ENCODE results near the gene PRPF6.

PRPF6 gene

GRCh38 chr20:63955281-63955826 lies 25.6 kb upstream of the PRPF6 start:
- Histone ChIP-seq H3K23ac (ENCODE audit: low read length) (no peak overlapping the region), H3K27ac (ENCODE audit: low read depth, low read length) (no peak overlapping the region), H4K5ac (ENCODE audit: low read length) (no peak overlapping the region), H2BK5ac (ENCODE audit: low read length) (no peak overlapping the region), H3K9ac (ENCODE audit: low read length) (peak overlapping the region; percentile 98), H3K27me3 (ENCODE audit: insufficient read depth, low read length, poor library complexity) (no peaks in the 10 kb centered on the region), H2BK120ac (ENCODE audit: low read depth, low read length) (no peak overlapping the region), H2BK15ac (replicated peaks; ENCODE audit: low read depth) (no peak overlapping the region), H3K4me2 (ENCODE audit: low read length) (peak overlapping the region; percentile 83), H3K56ac (ENCODE audit: low read length) (peak overlapping the region; percentile 100), H4K8ac (ENCODE audit: low read depth, low read length) (no peak overlapping the region), H3K4me1 (ENCODE audit: control insufficient read depth, low read depth, low read length) (no peaks in the 10 kb centered on the region), H2AK5ac (ENCODE audit: low read length) (no peak overlapping the region), H3K36me3 (ENCODE audit: control insufficient read depth, insufficient read depth, low read length) (no peaks in the 10 kb centered on the region), H3K79me2 (ENCODE audit: control insufficient read depth, insufficient read depth, low read length) (peaks cover 46% of the 10 kb centered on the region), H3K4ac (ENCODE audit: low read depth, low read length) (peak overlapping the region; percentile 21), H3K4me3 (ENCODE audit: low read length) (peak overlapping the region; percentile 97), H3K79me1 (ENCODE audit: low read length) (peaks cover 20% of the 10 kb centered on the region), H3K18ac (ENCODE audit: low read length) (peak overlapping the region; percentile 32)
- DNase-seq, result peak; percentile 40
- WGBS (ENCODE audit: extremely low coverage, insufficient coverage, low lambda C conversion rate), result no CpG with 5 or more reads among the region's 31 CpGs

- peak; percentile 95 for DNase-seq
- Histone ChIP-seq H2AK5ac (ENCODE audit: low read length) (no peak within 1 kb of the TSS), H3K27me3 (ENCODE audit: insufficient read depth, low read length, poor library complexity) (no peaks in the 10 kb centered on the region), H2BK120ac (ENCODE audit: low read depth, low read length) (no peak within 1 kb of the TSS), H3K79me1 (ENCODE audit: low read length) (peaks cover 16% of the 10 kb centered on the region), H3K18ac (ENCODE audit: low read length) (peak within 1 kb of the TSS; percentile 75), H3K23ac (ENCODE audit: low read length) (peak within 1 kb of the TSS; percentile 90), H3K9ac (ENCODE audit: low read length) (peak within 1 kb of the TSS; percentile 98), H4K8ac (ENCODE audit: low read depth, low read length) (no peak within 1 kb of the TSS), H3K56ac (ENCODE audit: low read length) (peak within 1 kb of the TSS; percentile 100), H2BK5ac (ENCODE audit: low read length) (peak within 1 kb of the TSS; percentile 69), H3K4ac (ENCODE audit: low read depth, low read length) (peak within 1 kb of the TSS; percentile 21), H3K79me2 (ENCODE audit: control insufficient read depth, insufficient read depth, low read length) (peaks cover 39% of the 10 kb centered on the region), H3K36me3 (ENCODE audit: control insufficient read depth, insufficient read depth, low read length) (no peaks in the 10 kb centered on the region), H3K27ac (ENCODE audit: low read depth, low read length) (peak within 1 kb of the TSS; percentile 43), H3K4me2 (ENCODE audit: low read length) (peak within 1 kb of the TSS; percentile 83), H4K5ac (ENCODE audit: low read length) (no peak within 1 kb of the TSS), H3K4me3 (ENCODE audit: low read length) (peak within 1 kb of the TSS; percentile 97), H2BK15ac (replicated peaks; ENCODE audit: low read depth) (no peak within 1 kb of the TSS), H3K4me1 (ENCODE audit: control insufficient read depth, low read depth, low read length) (no peaks in the 10 kb centered on the region)
- WGBS (ENCODE audit: extremely low coverage, insufficient coverage, low lambda C conversion rate), result no CpG with 5 or more reads among the region's 105 CpGs
Measured at GRCh38 chr20:63955827-63956663, 24.9 kb upstream of the PRPF6 start, which contains the start of gene UCKL1. Gene UCKL1 (minus strand): TSS chr20:63956416. CDS start chr20:63956372, 44 bp downstream.

GRCh38 chr20:63956664-63957003 lies 24.3 kb upstream of the PRPF6 start:
- no CpG with 5 or more reads among the region's 15 CpGs for WGBS (ENCODE audit: extremely low coverage, insufficient coverage, low lambda C conversion rate)
- H4K8ac ChIP-seq (ENCODE audit: low read depth, low read length), result no peak overlapping the region

GRCh38 chr20:63957004-63957689 lies 23.8 kb upstream of the PRPF6 start:
- no peaks in the 10 kb centered on the region for H3K36me3 ChIP-seq (ENCODE audit: control insufficient read depth, insufficient read depth, low read length)
- peak overlapping the region; percentile 76 for H3K9ac ChIP-seq (ENCODE audit: low read length)
- H3K27ac ChIP-seq (ENCODE audit: low read depth, low read length), result peak overlapping the region; percentile 6
- no CpG with 5 or more reads among the region's 28 CpGs for WGBS (ENCODE audit: extremely low coverage, insufficient coverage, low lambda C conversion rate)
- H3K56ac ChIP-seq (ENCODE audit: low read length), result peak overlapping the region; percentile 79
- H2AK5ac ChIP-seq (ENCODE audit: low read length), result no peak overlapping the region
- DNase-seq, result peak; percentile 90
- no peak overlapping the region for H3K4ac ChIP-seq (ENCODE audit: low read depth, low read length)
- H3K79me1 ChIP-seq (ENCODE audit: low read length), result peaks cover 16% of the 10 kb centered on the region
- no peak overlapping the region for H3K18ac ChIP-seq (ENCODE audit: low read length)
- H2BK15ac ChIP-seq (replicated peaks; ENCODE audit: low read depth), result no peak overlapping the region
- no peaks in the 10 kb centered on the region for H3K27me3 ChIP-seq (ENCODE audit: insufficient read depth, low read length, poor library complexity)
- no peak overlapping the region for H4K5ac ChIP-seq (ENCODE audit: low read length)
- H3K23ac ChIP-seq (ENCODE audit: low read length), result no peak overlapping the region
- no peak overlapping the region for H2BK5ac ChIP-seq (ENCODE audit: low read length)
- peak overlapping the region; percentile 74 for H3K4me2 ChIP-seq (ENCODE audit: low read length)
- H3K4me3 ChIP-seq (ENCODE audit: low read length), result no peak overlapping the region
- peaks cover 31% of the 10 kb centered on the region for H3K79me2 ChIP-seq (ENCODE audit: control insufficient read depth, insufficient read depth, low read length)
- H2BK120ac ChIP-seq (ENCODE audit: low read depth, low read length), result no peak overlapping the region
- H3K4me1 ChIP-seq (ENCODE audit: control insufficient read depth, low read depth, low read length), result no peaks in the 10 kb centered on the region
- H4K8ac ChIP-seq (ENCODE audit: low read depth, low read length), result no peak overlapping the region

More at GRCh38 chr20:63956664-63957003, 24.3 kb upstream of the PRPF6 start:
- Histone ChIP-seq H3K9ac (ENCODE audit: low read length) (peak overlapping the region; percentile 76), H2BK5ac (ENCODE audit: low read length) (no peak overlapping the region), H2BK120ac (ENCODE audit: low read depth, low read length) (no peak overlapping the region), H3K4me2 (ENCODE audit: low read length) (peak overlapping the region; percentile 74), H3K27ac (ENCODE audit: low read depth, low read length) (no peak overlapping the region), H3K4me3 (ENCODE audit: low read length) (peak overlapping the region; percentile 35), H3K79me2 (ENCODE audit: control insufficient read depth, insufficient read depth, low read length) (peaks cover 35% of the 10 kb centered on the region), H4K5ac (ENCODE audit: low read length) (no peak overlapping the region), H3K27me3 (ENCODE audit: insufficient read depth, low read length, poor library complexity) (no peaks in the 10 kb centered on the region), H3K4me1 (ENCODE audit: control insufficient read depth, low read depth, low read length) (no peaks in the 10 kb centered on the region), H3K56ac (ENCODE audit: low read length) (peak overlapping the region; percentile 79), H2AK5ac (ENCODE audit: low read length) (no peak overlapping the region), H3K36me3 (ENCODE audit: control insufficient read depth, insufficient read depth, low read length) (no peaks in the 10 kb centered on the region), H3K79me1 (ENCODE audit: low read length) (peaks cover 16% of the 10 kb centered on the region), H3K18ac (ENCODE audit: low read length) (no peak overlapping the region), H3K23ac (ENCODE audit: low read length) (no peak overlapping the region), H2BK15ac (replicated peaks; ENCODE audit: low read depth) (no peak overlapping the region), H3K4ac (ENCODE audit: low read depth, low read length) (no peak overlapping the region)
- DNase-seq, result no peak

GRCh38 chr20:63957690-63958441 lies 23.1 kb upstream of the PRPF6 start:
- Histone ChIP-seq H3K4me2 (ENCODE audit: low read length) (no peak overlapping the region), H3K79me2 (ENCODE audit: control insufficient read depth, insufficient read depth, low read length) (peaks cover 24% of the 10 kb centered on the region), H3K56ac (ENCODE audit: low read length) (no peak overlapping the region), H3K27me3 (ENCODE audit: insufficient read depth, low read length, poor library complexity) (no peaks in the 10 kb centered on the region), H3K23ac (ENCODE audit: low read length) (no peak overlapping the region), H2BK5ac (ENCODE audit: low read length) (no peak overlapping the region), H2BK15ac (replicated peaks; ENCODE audit: low read depth) (no peak overlapping the region), H3K9ac (ENCODE audit: low read length) (no peak overlapping the region), H2AK5ac (ENCODE audit: low read length) (no peak overlapping the region), H3K4me3 (ENCODE audit: low read length) (no peak overlapping the region), H3K4me1 (ENCODE audit: control insufficient read depth, low read depth, low read length) (no peaks in the 10 kb centered on the region), H3K18ac (ENCODE audit: low read length) (no peak overlapping the region), H4K8ac (ENCODE audit: low read depth, low read length) (no peak overlapping the region), H3K4ac (ENCODE audit: low read depth, low read length) (no peak overlapping the region), H3K27ac (ENCODE audit: low read depth, low read length) (no peak overlapping the region), H2BK120ac (ENCODE audit: low read depth, low read length) (no peak overlapping the region), H3K79me1 (ENCODE audit: low read length) (peaks cover 14% of the 10 kb centered on the region), H3K36me3 (ENCODE audit: control insufficient read depth, insufficient read depth, low read length) (no peaks in the 10 kb centered on the region), H4K5ac (ENCODE audit: low read length) (no peak overlapping the region)
- no CpG with 5 or more reads among the region's 13 CpGs for WGBS (ENCODE audit: extremely low coverage, insufficient coverage, low lambda C conversion rate)
- peak; percentile 87 for DNase-seq

Data from mesendoderm (in vitro differentiated cells).